Vagina (tissue), 2 donors: ENCODE results near the gene GAL3ST2.

Experiments used
- POLR2A ChIP-seq, 2 donors: fragments of 450-650 bp; IDR thresholded peaks; one replicate each; pipeline ENCODE4 v1.6.1; 2017; ENCODE audit warnings: antibody characterized with exemption in 2 of 2, mild to moderate bottlenecking in 2 of 2, moderate library complexity in 2 of 2
- TF ChIP-seq, protein P1 (sequence below), 3 experiments: fragments of 450-650 bp in 2 of 3; fragments of 200-600 bp in 1 of 3; sonication (generic) in 1 of 3; IDR thresholded peaks; one replicate each; pipeline ENCODE4 v1.5.1; 2017 to 2019; ENCODE audit warnings: antibody characterized with exemption in 3 of 3, mild to moderate bottlenecking in 2 of 3, moderate library complexity in 2 of 3

DNA sequence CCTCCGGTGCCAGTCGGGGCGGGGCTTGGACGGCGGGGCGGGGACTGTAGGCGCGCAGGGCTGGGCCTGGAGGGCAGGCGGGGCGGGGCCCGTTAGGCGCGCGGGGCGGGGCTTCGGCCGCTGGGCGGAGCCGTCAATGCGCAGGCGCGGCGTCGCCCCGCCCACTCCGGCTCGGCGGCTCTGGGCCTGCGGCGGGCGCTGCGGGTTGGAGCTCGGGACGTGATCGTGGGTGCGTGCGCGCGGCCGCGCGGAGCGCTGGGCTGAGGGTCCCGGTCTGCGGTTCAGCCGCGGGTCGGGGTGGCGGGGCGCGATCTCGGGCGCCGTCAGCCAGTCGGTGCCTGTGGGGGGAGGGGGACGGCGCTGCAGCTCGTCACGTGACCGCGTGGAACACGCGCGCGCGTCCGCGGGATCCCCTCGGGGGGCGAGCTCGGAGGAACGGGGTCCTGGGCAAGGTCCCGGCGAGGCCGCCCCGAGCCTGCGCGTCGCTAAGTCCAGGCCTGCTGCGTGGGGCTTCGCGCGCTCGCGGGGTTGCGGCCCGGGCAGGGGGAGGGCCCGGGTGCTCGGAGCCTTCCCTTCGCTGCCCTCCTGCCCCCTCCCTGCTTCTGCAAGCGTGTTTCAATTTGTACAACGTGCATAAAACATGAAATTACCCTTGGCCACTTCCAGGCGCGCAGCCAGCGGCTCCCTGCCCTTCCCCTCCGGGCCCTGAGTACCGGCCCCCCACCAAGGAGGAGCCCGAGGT lies 42.0 kb upstream of the GAL3ST2 start, which contains the start of gene D2HGDH:
- TF ChIP-seq, protein P1, sequence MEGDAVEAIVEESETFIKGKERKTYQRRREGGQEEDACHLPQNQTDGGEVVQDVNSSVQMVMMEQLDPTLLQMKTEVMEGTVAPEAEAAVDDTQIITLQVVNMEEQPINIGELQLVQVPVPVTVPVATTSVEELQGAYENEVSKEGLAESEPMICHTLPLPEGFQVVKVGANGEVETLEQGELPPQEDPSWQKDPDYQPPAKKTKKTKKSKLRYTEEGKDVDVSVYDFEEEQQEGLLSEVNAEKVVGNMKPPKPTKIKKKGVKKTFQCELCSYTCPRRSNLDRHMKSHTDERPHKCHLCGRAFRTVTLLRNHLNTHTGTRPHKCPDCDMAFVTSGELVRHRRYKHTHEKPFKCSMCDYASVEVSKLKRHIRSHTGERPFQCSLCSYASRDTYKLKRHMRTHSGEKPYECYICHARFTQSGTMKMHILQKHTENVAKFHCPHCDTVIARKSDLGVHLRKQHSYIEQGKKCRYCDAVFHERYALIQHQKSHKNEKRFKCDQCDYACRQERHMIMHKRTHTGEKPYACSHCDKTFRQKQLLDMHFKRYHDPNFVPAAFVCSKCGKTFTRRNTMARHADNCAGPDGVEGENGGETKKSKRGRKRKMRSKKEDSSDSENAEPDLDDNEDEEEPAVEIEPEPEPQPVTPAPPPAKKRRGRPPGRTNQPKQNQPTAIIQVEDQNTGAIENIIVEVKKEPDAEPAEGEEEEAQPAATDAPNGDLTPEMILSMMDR (IDR thresholded peaks at IDR 0.05), result no peak
- peak in 1 of 2 donors; percentile 85 for TF ChIP-seq POLR2A (IDR thresholded peaks at IDR 0.05)
